Natural killer cell (primary cell): Measurements from ENCODE around the gene TRIM54. TPM values are rescaled to one million over a fixed set of nuclear protein-coding genes. Genes with fewer than 3 reads are reported as not detected.

Experiments
- ATAC-seq, 3 donors: fragments of 150-1000 bp in 2 of 3; fragments of 200-7000 bp in 1 of 3; cut with Tn5 transposase; 1 replicate in 1 of 3; 2 replicates in 2 of 3; pipeline ENCODE4 v1.10.0; 2021; ENCODE audit warnings: mild to moderate bottlenecking in 2 of 3, moderate library complexity in 2 of 3
- DNase-seq, 2 donors: peaks; one replicate each; pipeline versions ENCODE4 v3.0.0 to v3.0.0-alpha.2; 2013 to 2021; ENCODE audit warnings: mixed read lengths in 1 of 2
- H3K27ac ChIP-seq: one replicate; pipeline ENCODE4 v1.5.1; 2013; ENCODE audit warnings: mild to moderate bottlenecking, low read length
- H3K27me3 ChIP-seq: one replicate; pipeline ENCODE4 v1.6.1; 2013; ENCODE audit warnings: low read length; ENCODE audit not compliant: control insufficient read depth, insufficient read depth
- H3K36me3 ChIP-seq: one replicate; pipeline ENCODE4 v1.6.1; 2013; ENCODE audit warnings: low read length; ENCODE audit not compliant: control insufficient read depth, insufficient read depth
- H3K4me1 ChIP-seq: one replicate; pipeline ENCODE4 v1.6.1; 2013; ENCODE audit warnings: low read length; ENCODE audit not compliant: control insufficient read depth, insufficient read depth
- H3K4me3 ChIP-seq: one replicate; pipeline ENCODE4 v1.5.1; 2013; ENCODE audit warnings: low read length
- H3K9me3 ChIP-seq: one replicate; pipeline ENCODE4 v1.6.1; 2013; ENCODE audit warnings: low read length; ENCODE audit not compliant: control insufficient read depth, insufficient read depth
- H3K27ac Mint-ChIP-seq, 2 donors: one replicate each; pipeline ENCODE4 v1.8.0; 2022; ENCODE audit warnings: mild to moderate bottlenecking in 2 of 2, mixed read lengths in 2 of 2, moderate library complexity in 1 of 2
- H3K27me3 Mint-ChIP-seq, 2 donors: one replicate each; pipeline ENCODE4 v1.8.0; 2022; ENCODE audit warnings: low read depth in 2 of 2, mixed read lengths in 2 of 2
- H3K36me3 Mint-ChIP-seq: one replicate; pipeline ENCODE4 v1.8.0; 2022; ENCODE audit warnings: mixed read lengths
- H3K4me1 Mint-ChIP-seq, 2 donors: one replicate each; pipeline ENCODE4 v1.8.0; 2022; ENCODE audit warnings: mixed read lengths in 2 of 2
- H3K4me3 Mint-ChIP-seq: one replicate; pipeline ENCODE4 v1.8.0; 2022; ENCODE audit warnings: mild to moderate bottlenecking, moderate library complexity, mixed read lengths
- H3K9me3 Mint-ChIP-seq, 2 donors: one replicate each; pipeline ENCODE4 v1.8.0; 2022; ENCODE audit warnings: mixed read lengths in 2 of 2
- WGBS: methylation state at CpG from one replicate; pipeline ENCODE4 v1.1.7; 2013; ENCODE audit warnings: missing lambda C conversion rate; ENCODE audit not compliant: insufficient coverage; 5-methylcytosine and 5-hydroxymethylcytosine counted together
- intact Hi-C: fragments of 100-400 bp; cut with micrococcal nuclease; formaldehyde crosslinking; loops from one replicate; pipeline ENCODE4 v1.14.2; 2022
- total RNA-seq, 4 donors: library from RNA; stranded (reverse); fragments of 120-200 nt in 1 of 4; gene quantifications; one replicate each; pipeline versions ENCODE4 v1.2.3 to v1.2.4, GENCODE V29; 2013 to 2022
- TF ChIP-seq, protein P1 (sequence below): fragments of 200-600 bp; IDR thresholded peaks from one replicate; pipeline ENCODE4 v1.8.0; 2022; ENCODE audit warnings: antibody characterized with exemption

Gene TRIM54
- total RNA-seq, 3 donors from 2014 or later (not counting 1 experiment from before 2014, with no cell fraction given) = 0.18 to 0.21 TPM; not detected in 1

DNA sequence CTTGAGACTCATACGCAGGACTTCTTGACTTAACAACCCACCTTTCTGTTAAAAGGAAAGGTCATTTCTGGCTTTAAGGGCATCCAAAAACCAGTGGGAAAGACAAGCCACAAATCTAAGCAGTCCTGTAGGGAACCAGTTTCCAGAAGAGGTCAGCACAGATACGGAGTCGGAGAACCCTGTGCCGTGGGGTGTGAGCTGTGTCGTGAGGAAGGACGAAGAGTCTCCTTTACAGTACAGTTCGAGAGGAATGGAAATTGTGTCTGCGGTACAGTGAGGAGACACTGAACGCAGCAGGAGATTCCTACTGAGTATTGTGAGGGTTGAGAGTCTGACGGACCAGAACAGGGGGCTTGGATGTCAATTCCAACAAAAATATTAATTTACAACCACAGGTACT is 37.1 kb upstream of the TRIM54 start:
- no peak overlapping the region for H3K4me3 Mint-ChIP-seq
- Histone ChIP-seq H3K4me1 (peaks cover 2% of the 10 kb centered on the region), H3K4me3 (no peak overlapping the region), H3K27ac (no peak overlapping the region), H3K9me3 (no peaks in the 10 kb centered on the region), H3K36me3 (peaks cover 34% of the 10 kb centered on the region), H3K27me3 (no peaks in the 10 kb centered on the region)
- intact Hi-C loops = no loop called here
- TF ChIP-seq, protein P1, sequence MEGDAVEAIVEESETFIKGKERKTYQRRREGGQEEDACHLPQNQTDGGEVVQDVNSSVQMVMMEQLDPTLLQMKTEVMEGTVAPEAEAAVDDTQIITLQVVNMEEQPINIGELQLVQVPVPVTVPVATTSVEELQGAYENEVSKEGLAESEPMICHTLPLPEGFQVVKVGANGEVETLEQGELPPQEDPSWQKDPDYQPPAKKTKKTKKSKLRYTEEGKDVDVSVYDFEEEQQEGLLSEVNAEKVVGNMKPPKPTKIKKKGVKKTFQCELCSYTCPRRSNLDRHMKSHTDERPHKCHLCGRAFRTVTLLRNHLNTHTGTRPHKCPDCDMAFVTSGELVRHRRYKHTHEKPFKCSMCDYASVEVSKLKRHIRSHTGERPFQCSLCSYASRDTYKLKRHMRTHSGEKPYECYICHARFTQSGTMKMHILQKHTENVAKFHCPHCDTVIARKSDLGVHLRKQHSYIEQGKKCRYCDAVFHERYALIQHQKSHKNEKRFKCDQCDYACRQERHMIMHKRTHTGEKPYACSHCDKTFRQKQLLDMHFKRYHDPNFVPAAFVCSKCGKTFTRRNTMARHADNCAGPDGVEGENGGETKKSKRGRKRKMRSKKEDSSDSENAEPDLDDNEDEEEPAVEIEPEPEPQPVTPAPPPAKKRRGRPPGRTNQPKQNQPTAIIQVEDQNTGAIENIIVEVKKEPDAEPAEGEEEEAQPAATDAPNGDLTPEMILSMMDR = no peak
- H3K9me3 Mint-ChIP-seq = no peaks in the 10 kb centered on the region
- H3K27ac Mint-ChIP-seq = no peak overlapping the region
- no peaks in the 10 kb centered on the region for H3K36me3 Mint-ChIP-seq
- no peaks in the 10 kb centered on the region for H3K4me1 Mint-ChIP-seq
- 94% methylated on average over 9 of the region's 10 CpGs for WGBS
- DNase-seq (no peak), ATAC-seq (no peak)
- peaks cover 0 to 5% of the 10 kb centered on the region in 2 donors for H3K27me3 Mint-ChIP-seq

DNA sequence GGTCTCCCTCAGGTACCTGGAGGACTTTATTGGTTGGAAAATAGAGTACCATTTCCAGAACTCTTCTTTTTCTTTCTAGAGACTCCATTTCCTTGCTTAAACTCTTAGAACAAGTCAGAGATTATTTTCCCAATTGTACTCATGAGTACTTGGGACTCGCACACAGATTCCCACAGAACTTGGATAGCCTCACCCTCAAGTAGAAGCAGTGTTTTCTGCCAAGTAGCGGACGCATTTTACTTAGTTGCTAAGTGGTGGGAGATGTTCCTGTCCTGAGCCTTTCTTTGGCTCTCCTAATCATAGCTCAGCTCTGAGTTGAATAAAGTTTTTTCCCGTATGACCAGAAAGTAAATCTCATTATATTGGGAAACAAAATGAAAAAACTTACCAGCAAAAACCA is 36.6 kb upstream of the TRIM54 start:
- no peak for DNase-seq
- intact Hi-C loops = no loop called here
- H3K36me3 ChIP-seq = peaks cover 29% of the 10 kb centered on the region
- H3K27me3 ChIP-seq = no peaks in the 10 kb centered on the region
- H3K4me1 ChIP-seq = peaks cover 4% of the 10 kb centered on the region
- H3K4me1 Mint-ChIP-seq = no peaks in the 10 kb centered on the region
- no peaks in the 10 kb centered on the region for H3K9me3 ChIP-seq
- no peak overlapping the region for H3K27ac ChIP-seq
- no peak overlapping the region for H3K4me3 Mint-ChIP-seq
- no peak for ATAC-seq
- H3K36me3 Mint-ChIP-seq = no peaks in the 10 kb centered on the region
- H3K4me3 ChIP-seq = no peak overlapping the region
- H3K9me3 Mint-ChIP-seq = no peaks in the 10 kb centered on the region
- TF ChIP-seq, protein P1 = no peak
- H3K27me3 Mint-ChIP-seq = peaks cover 0 to 8% of the 10 kb centered on the region in 2 donors
- 90% methylated on average over 4 of the region's 4 CpGs for WGBS
- H3K27ac Mint-ChIP-seq = no peak overlapping the region

DNA sequence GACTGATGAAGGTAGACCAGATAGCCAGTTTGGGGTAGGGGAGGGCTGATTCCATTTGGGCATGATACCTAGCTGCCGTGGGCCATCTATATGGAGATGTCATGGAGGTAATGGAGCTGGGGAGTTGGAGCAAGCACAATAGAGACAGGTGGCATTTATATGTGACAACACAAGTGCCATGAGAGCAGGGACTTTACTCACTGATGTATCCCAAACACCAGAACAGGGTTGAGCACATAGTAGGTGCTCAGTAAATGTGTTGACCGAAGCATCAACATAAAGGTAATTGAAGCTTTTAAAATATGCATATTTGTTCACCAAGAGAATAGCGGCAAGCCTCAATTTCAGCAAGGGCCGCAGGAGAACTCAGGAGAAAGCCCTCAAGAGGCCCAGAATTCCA is 34.3 kb upstream of the TRIM54 start:
- no peak for DNase-seq
- no peak overlapping the region for H3K27ac ChIP-seq
- H3K36me3 ChIP-seq = peaks cover 10% of the 10 kb centered on the region
- no peak for ATAC-seq
- H3K4me3 Mint-ChIP-seq = no peak overlapping the region
- intact Hi-C loops = no loop called here
- H3K4me1 Mint-ChIP-seq = no peaks in the 10 kb centered on the region
- H3K27me3 Mint-ChIP-seq = peaks cover 8 to 15% of the 10 kb centered on the region in 2 donors
- no peak overlapping the region for H3K4me3 ChIP-seq
- WGBS = 86% methylated on average over 4 of the region's 4 CpGs
- H3K9me3 ChIP-seq = no peaks in the 10 kb centered on the region
- H3K27me3 ChIP-seq = no peaks in the 10 kb centered on the region
- TF ChIP-seq, protein P1 = no peak
- no peaks in the 10 kb centered on the region for H3K9me3 Mint-ChIP-seq
- H3K27ac Mint-ChIP-seq = no peak overlapping the region
- no peaks in the 10 kb centered on the region for H3K36me3 Mint-ChIP-seq
- H3K4me1 ChIP-seq = peaks cover 4% of the 10 kb centered on the region

DNA sequence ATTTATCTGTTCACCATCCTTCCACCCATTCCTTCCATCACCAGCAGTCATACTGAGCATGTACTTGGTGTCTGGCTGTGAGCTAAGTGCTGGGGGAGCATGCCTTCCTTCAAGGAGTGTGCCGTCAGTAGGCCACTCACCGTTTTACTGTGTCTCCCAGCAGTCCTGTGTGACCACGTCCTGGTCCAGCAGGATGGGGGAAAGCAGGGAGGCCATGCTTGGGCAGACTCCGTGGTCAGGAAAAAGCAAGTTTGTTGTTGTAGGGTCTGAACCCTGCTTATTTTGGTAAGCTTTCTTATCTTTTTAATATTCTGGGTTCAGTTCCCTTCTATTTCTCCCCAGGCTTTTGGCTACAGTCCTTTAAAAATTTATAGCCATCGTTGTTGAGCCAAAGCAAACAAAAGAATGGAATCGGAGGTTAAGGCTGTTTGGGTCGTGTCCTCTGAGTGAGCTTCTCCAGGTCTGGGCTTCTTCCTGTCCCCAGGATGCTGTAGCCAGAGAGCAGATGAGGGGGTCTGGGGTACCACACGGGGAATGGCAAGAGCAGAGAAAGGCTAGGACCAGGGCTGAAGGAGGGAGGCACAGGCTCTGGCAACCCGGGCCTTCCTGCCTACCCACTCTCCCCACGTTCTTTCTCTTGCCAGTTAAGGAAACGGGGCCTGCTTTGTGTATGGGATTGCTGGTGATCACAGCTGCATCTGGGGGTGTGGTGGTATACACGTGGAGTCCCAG is 32.9 kb upstream of the TRIM54 start:
- DNase-seq (no peak), ATAC-seq (no peak)
- H3K9me3 ChIP-seq = no peaks in the 10 kb centered on the region
- H3K27ac ChIP-seq = no peak overlapping the region
- WGBS = 78% methylated on average over 12 of the region's 12 CpGs
- Mint-ChIP-seq H3K27me3 (peaks cover 8 to 15% of the 10 kb centered on the region in 2 donors), H3K27ac (no peak overlapping the region), H3K36me3 (no peaks in the 10 kb centered on the region), H3K9me3 (no peaks in the 10 kb centered on the region), H3K4me1 (no peaks in the 10 kb centered on the region), H3K4me3 (no peak overlapping the region)
- peaks cover under 1% of the 10 kb centered on the region for H3K27me3 ChIP-seq
- TF ChIP-seq, protein P1 = no peak
- H3K4me3 ChIP-seq = no peak overlapping the region
- intact Hi-C loops = no loop called here
- H3K36me3 ChIP-seq = peaks cover 2% of the 10 kb centered on the region
- peaks cover 4% of the 10 kb centered on the region for H3K4me1 ChIP-seq
